HG03378 (cell line): ENCODE data around the gene CLNK.

Experiments used
- ATAC-seq: cut with Tn5 transposase; IDR thresholded peaks from one replicate; pipeline ENCODE4 v1.9.1; 2021; ENCODE audit warnings: mild to moderate bottlenecking, moderate library complexity; ENCODE audit not compliant: unreplicated experiment

Gene CLNK

DNA sequence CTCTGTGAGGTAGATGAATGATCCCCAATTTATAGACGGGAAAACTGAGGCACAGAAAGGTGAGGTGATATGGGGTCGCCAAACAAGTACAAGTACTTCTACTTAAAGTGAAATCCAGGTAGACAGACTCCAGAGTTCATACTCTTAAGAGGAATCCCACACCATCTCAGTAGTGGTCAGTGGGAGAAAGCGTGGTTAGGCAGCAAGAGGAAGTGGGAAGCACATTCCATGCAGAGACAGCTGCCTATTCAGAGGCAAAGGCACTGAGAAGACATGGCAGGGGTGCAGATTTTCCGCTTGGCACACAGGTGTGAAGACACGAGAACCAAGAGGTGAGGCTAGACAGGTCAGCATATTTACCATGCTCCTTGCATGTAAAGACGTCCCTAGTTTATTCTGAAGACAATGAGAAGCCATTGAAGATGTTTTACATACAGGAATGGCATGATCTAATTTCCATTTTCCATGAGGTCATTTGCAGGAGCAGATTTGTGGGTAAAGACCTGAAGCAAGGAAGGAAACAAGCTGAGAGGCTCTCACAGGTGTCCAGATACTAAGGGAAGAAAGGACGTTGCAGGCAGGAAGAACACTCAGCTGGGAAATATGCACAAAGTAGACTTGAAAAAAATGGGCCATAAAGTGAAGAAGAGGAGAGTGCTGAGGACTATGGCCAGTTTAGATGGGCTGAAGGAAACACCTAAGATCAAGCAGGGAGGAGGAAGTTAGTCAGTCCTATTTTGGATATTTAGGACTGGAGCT, 17.3 kb upstream of the CLNK start:
- ATAC-seq, result no peak

DNA sequence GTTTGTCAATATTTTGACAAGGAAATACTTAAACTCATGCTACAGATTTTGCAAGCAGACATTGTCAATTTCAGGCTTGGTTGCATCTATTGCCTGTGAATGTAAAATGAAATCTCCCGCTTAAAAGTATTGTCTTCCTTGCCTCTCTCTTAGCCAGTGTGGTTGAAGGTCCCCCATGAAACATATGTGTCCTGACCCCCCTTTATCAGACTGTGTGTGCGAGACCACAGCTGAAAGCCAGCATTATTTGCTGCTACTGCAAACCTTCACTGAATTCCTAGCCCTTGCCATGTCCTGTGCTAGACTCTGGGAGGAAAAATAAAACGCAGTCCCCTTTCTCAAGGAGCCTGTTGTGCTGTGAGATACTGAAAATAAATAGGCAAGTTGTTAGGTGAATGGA, 16.6 kb upstream of the CLNK start:
- ATAC-seq, result no peak

DNA sequence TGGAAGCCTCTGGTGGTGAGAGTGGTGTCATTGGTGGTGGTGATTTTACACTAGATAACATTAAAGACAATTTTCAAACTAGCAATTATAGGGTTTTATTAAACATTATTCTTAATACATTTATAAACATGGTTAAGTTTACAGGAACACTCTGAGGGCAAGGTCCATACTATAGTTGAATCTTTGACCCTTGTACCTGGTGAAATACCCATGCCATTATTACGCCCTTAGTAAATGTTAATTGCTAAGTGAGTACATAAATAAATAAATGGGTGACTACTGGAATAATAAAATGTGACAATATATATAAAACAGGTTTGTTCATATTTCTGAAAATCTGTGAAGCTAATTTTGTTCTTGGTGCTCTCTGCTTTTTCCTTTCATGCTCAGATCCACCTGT, 13.6 kb upstream of the CLNK start:
- no peak for ATAC-seq

DNA sequence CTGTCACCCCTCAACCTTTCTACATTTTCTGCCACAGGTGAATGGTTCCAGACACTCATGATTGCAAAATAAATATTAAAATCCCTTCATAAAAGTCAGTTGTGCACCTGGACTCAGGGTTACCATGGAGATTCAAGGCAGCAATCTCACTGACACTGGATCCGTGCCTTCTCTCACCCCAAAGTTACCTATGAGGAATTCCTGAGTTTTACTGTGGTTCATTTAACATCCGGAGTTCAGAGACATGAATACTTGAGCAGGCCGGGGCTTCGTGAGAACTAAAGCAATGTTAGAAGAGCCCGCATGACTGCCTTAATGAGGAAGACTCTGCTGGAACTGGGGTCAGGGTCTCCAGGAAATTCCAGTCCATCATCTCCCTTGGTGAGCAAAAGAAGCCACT, 12.5 kb upstream of the CLNK start:
- no peak for ATAC-seq

DNA sequence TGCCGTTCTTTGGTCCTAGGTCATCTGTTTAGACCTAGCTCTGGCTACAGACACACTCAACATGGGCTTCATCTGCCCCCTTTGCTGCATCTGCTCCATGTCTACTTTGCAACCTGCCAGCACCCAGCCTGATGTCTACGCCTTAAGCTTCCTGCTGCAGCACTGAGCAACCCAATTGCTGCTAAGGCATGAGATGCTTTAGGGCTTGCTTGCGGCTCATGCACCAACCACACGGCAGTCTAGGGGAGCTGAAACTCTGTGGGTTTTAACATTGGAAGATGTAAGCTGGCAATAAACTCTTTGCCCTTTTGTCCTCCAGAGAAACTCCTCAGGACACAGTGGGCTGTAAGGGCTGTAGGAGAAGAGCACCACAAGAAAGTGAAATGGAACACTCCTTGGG, 11.7 kb upstream of the CLNK start:
- no peak for ATAC-seq

DNA sequence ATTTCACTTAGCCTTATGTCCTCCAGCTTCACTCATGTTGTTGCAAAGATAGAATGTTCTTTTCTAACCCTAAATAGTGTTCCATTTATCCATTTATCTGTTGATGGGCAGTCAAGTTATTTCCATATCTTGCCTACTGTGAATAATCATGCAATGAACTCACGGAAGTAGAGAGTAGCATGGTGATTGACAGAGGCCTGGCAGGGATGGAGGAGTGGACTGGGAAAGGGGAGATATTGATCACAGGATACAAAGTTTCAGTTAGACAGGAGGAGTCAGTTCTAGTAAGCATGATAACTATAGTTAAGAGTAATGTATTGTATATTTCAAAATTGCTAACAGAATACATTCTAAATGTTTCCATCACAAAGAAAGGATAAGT, 10.3 kb upstream of the CLNK start:
- no peak for ATAC-seq

DNA sequence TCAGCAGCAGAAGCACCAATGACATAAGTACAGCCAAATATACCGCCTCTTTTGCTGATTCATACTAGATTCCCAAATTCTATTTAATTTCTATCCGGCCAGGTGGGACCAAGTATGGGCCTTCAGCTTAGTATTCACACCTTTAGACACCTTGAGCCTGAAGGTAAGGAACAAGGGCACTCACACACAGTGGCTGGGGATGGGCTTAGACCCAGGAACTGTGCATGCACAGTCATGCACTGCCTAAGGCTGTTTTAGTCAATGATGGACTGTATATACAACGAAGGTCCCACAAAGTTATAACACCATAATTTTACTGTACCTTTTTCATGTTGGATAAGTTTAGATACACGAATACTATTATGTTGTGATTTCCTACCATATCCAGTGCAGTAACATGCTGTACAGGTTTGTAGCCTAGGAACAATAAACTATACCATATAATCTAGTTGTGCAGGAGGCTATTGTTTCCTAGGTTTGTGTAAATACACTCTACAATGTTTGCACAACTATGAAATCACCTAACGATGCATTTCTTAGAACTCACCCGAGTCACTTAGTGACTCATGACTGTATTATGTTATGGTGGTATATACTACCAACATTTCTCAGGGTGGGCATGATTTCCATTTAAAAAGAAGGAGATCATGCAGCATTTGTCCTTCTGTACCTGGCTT, 9.7 kb upstream of the CLNK start:
- no peak for ATAC-seq

DNA sequence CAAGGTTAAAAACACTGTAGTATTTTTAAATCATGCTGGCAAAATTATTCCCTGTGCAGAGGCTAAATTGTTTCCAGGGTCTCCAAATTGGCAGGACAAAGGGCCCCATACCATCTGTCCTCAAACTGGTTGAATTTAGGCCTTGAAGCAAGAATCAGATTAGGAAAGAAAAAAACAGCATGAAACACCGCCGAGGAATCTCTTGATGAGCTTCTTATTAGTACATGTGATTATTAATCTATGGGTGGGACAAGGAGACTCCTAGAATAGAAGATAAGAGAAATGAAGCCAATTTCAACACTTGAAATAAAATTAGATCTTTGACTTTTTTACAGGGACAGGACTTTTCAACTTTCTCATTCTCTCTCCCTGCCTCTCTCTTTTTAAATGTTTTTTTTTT, 7.1 kb upstream of the CLNK start:
- ATAC-seq, result no peak

DNA sequence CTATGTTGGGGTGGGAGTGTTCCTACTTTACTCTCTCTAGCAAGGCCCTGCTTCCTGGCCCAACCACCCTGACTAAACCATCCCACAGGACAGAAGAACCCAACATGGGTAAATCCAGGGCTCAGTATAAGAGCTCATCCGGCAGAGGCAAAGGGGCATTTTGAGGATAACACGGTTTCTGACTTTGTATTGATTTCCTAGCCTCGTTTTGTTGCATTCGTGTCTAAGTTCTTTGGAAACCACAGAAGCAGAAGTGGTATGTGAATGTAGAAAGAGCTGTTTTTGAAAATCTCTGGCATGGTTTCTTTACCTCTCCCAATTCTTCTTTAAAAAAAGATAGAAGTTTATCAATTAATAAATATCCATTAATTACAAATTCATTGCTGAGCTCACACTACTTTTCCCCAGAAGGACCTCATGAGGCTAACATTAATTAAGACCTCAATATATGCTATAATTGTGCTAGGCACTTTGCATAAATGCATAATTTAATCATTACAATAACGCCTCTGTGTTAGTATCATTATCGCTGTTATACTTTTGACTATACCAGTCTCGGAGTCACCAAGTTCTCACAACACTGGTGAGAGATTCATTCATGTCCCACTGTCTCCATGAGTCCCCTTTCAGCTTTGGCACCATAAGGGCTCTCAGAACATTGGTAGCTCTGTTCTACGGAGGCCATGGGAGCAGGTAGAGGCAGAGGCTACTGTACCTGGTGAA, 5.8 kb upstream of the CLNK start:
- peak; percentile 40 for ATAC-seq

DNA sequence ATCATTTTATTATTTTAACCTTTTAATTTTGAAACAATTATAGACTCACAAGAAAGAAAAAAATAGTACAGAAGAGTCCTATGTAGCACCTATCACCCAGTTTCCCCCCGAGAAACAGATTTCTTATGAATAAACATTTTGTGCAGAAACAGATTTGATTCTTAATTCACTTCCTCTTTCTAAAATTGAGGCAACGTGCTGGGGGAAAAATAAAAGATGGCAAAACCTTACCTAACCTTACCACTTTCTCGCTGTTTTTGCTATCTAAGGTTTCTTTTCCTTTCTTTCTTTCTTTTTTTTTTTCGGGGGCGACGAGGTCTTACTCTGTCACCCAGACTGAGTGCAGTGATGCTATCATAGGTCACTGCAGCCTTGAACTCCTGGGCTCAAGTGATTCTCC, 4.3 kb upstream of the CLNK start:
- ATAC-seq, result no peak

DNA sequence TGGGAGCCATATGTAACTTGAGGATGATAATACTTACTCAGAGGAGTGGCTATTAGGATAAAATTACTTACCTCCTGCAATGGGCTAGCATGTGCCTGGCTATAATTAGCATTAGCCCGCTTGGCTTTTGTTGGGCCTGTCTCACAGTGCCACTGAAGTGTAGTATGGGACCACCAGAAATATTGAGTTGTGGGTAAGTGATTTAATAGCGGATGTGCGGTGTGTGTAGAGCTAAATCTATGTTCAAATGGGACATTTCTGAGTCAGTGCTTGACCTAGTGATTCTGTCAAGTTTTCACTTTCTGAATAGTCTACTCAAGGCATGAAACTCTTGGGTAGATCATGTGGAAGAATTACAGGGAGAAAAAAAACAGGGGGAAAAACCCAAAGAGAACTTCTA, 3.5 kb upstream of the CLNK start:
- ATAC-seq, result peak; percentile 56

DNA sequence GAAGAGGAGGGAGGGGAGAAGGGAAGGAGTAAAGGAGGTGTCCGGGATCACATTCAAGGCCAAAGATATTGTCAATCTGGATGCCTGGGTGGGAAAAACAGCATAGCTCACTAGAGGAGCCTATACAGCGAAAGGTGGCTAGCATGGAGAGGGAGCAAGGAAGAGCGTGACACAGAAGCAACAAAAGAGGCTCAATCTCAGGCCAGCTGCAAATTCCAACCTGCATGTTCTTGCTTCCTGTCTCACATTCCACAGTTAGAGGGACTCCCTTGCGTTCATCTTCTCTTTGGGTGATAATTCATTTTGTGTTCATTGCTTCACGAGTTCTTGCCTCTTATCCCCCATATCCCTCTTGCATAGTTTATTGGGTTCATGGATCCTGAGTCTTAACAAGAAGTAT, 3.0 kb upstream of the CLNK start:
- ATAC-seq, result no peak

DNA sequence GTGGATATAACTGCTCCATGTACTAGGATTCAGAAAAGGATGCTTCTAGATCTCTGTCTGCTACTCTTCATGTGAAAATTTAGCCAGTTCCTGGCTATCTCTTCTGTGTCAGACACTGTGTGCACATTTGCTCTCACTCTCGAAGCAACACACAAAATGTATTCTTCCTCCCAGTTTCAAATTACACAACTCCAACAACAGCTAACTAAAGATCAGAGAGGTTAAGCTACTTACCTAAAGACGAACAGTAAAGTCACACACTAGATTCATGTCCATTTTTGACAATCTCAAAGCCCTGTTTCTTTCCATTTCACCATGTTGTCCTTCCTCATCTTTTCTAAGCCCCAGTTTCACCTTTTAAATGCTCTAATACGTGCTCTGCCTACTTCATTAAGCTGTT, 2.2 kb downstream of the CLNK start:
- no peak for ATAC-seq

DNA sequence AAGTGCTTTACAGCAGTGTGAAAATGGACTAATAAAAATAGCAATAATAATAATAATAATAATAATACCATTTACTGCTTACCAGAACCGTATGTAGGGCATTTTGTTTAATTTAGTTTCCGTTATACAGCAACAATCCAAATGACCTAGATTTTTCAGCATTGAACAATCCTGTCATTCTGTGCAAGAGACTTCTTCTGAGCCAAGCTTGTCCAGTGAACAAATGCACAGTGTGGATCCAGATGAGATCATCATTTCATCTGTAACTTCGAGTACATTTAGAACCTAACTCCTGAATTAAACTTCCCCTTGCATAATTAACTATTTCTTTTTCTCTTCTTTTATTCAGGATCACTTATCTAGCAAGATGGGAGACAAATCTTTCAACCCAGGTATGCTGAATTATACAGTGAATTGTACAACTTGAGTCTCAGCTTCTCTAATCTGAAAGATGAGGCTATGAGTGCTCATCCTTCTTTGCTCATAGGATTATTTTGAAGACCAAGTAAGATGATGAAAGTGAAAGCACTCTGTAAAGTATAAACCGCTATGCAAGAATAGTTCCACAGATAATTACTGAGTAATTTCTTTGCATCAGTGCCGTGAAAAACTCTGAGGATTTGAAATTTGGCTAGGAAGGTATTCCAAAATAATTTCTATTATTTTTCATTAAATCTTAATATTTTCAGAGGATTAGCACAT, 6.6 kb downstream of the CLNK start:
- ATAC-seq, result peak; percentile 70

DNA sequence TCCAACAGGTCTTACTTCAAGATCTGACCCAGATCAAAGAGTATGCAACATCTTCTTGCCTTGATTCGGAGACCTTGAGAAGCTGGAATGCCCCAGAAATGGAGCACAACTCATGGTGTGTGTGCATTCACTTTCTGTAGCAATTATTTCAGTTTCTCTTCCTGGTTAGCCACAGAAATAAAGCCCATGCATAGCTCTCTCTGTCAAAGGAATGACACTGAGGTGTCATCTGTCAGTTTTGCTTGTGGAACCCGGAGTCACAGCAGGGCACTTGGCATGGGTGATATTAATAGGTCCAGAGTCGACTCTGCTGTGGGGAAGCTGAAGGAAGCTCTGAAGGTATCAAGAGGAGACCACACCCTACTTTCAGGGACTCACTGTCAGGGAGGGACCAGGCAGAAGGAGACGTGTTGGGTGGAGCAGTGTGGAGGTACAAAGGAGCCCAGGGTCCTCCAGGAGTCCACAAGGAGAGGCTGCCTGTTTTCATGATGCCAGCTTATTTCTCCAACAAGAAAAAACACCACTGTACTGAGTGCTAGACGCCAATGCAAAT, 10.7 kb downstream of the CLNK start:
- peak; percentile 70 for ATAC-seq

DNA sequence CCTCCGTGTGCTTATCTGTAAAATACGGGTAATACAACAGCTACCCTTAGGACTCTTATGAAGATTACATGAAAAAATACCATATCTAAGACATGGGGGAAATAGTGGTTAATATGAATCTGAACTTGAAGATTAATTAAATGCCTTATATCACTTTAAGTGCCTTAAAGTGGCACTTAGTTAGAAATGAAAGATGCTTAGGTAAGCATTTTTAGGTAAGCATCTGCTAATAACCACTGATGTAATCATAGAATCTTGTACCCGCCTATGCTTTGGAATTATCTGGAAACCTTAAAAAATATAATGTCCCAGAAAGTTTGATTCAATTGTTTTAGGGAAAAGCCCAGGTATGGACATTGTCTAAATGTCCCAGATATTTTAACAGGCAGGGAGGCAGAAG, 12.2 kb downstream of the CLNK start:
- no peak for ATAC-seq

DNA sequence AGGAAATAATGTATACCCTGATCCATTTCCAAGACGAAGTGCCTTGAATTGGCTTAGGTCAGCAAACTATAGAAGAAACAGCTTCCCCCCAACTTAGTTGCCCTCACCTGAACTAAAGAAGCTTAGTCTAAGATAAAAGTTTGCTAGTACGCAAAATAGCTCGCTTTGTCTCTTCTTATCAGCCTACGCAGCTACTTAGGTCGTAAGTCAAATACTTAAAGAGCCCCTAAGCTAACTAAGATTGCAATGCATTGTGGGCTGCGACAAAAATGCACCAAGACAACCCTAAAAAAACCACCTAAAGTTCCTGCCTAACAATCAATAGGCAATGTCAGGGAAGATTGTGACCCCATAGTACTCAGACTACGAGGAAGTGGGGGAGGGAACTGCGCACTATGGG, 12.8 kb downstream of the CLNK start:
- ATAC-seq, result no peak

DNA sequence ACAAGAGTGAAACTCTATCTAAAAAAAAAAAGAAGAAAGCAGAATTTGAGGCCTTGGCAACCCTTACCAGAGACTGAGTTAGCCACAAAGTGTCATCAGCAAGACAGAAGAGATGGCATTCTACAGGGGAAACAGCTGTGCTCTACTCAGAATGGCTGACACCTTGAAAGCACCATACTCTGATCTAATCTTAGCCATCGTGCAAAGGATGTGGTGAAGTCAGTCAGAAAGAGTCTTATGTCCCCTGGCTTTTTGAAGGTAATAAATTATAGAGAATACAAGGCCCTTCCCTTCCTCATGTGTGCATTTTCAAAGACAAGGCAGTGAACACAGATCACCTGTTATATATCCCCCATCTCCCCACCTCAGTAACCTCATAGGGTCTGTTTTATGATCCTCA, 13.2 kb downstream of the CLNK start:
- peak; percentile 90 for ATAC-seq

DNA sequence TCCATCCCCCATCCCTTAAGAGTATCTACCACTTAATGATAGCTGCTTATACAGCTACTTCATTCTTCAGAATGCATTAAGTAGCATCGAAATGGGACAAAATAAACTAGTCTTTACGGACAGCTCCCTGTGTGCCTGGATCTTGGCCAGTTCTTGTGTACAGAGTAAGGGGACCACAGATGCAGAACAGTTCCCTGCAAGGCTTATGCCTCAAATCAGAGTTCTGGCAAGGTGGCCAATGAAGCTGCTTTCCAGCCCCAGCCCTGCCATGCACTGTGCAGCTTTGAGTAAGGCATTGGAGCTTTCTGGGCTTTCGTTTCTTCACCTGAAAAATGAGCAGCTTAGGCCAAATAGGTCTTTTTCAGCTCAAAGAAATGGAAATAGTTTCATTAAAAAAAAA, 14.2 kb downstream of the CLNK start:
- ATAC-seq, result no peak

DNA sequence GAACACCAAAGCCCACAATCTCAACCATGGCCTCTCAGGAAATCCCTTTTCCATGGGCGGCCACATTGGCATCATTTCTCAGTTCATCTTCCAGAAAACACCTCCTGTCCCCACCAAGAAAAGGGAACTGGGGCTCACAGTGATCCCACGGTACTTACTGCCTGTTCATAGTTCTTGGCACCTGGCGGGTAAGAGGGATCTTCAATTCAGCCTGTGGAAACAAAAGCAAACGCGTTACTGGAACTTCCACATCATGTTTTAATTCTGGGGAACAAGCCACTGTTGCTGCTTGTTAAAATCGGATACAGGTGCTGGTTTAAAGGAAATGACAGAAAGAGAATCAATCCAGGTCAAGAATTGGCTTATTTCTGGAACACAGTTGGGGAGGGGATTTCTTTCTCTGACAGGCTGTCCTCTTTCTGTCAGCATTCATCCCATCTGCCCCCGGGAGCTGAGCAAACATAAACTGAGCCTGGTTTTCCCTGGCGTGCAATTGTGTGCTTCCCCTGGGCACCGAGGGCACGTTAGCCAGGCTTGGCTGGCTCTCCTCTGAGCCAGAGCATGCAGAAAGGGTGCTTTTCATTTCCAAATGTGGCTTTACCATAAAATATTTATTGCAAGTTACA, 16.8 kb downstream of the CLNK start:
- no peak for ATAC-seq

DNA sequence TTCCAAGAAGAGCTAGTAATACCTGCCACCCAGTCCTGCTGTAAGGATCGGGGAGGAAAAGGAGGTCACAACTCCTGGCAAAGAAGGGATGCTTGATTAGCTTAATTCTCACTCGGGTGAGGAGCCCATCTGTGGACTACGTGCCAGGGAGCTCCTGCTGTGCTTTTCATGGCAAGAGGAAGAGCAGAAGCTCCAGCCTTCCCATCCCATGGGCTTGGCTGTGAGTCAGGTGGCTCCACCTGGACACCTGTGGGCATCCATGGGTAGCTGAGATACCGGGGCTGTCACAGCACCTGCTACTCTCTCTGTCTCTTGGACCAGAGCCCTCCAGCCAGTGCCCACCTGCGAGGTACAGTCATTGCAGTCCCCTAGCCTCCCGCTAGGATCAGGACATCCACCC, 18.0 kb downstream of the CLNK start:
- no peak for ATAC-seq
